ENCODE results near the gene S100A7.
A peak's percentile ranks its signal among the peaks of the same experiment; 100 is the strongest.
"Not testable (repeated sequence)": the region's sequence is repeated elsewhere in the genome, so short reads cannot be mapped to it uniquely, and the experiment has no call there.

Gene S100A7

DNA sequence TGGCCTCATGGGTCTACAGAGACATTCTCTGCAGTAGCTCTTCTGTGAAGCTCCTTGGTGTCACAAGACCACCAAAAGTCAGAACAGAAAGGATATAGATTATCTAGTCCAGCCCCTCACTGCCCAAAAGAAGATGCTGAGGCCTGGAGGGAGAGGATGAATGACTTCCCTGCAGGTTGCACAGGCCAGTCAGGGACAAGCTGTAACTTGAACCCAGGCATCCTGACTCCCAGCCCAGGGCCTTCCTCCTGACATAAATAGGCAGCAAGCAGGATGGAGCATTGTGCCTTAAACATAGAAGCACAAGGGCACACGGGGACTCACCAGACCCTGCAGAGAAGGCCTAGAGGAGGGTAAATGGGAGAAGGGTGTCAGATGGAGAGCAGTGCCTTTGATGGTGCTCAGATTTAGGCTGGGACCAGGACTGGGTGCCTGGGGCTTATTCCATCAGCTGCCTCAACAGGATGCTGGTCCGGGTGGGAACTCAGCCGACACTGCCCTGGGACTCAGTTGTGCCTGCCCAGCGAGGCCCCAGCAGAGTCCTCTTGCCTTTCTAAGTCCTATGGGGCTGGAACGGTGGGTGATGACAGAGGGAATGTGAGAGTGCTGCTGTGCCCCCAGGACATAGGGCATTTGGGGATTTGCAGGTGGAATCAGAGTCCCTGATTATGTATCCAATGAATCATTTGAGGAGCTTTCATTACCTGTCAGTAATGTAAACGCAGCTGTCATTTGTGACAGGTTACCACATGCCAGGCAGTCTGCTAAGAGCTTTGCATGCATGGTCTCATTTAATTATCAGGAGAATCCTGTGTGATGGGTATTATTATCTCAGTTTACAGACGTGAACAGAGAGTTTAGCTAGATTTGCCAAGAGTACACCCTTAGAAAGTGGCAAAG is 30.9 kb downstream of the S100A7 start:
- no peak for DNase-seq

DNA sequence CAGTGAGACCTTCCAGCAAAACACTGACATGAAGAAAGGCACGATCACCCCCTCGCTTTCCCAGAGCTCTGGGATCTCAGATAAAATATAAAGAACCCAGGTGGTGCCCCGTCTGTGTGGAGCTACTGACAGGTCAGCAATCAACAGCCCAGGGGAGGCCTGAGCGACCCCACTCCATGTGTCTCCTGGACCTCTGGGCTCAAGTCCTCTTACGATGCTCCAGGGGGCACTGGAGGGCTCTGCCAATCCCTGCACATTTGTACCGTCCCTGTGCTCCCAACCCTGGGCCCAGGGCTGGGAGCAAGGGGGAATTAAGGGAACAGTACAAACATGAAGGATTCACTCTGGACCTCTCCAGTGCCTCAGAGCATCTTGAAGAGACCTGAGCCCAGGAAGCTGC is 31.7 kb downstream of the S100A7 start:
- DNase-seq = no peak

DNA sequence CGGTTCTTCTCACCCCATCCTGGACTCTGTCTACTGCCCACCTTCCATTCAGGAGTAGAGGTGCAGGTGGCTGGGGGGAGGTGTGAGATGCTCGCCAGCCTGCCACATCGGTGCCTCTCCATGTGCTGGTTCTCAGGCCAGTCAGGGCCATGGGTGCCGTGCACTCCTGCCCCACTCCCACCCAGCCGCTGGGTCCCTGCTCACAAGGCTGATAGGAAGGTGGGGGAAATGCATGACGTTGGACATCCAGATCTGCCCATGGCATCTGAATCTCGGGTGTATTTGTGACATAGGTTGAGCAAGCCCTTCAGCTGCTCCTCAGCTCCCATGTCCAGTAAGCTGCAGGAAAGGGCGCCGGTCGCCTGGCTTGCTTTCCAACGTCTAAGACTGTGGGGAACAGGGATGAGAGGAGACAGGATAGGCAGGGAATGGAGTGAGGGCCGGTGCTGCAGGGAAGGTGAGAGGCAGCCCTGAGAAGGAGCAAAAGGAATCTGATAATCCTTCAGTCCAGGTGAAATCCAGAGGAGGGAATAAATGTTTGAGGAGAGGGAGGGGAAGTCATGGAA is 32.3 kb downstream of the S100A7 start:
- DNase-seq = no peak

DNA sequence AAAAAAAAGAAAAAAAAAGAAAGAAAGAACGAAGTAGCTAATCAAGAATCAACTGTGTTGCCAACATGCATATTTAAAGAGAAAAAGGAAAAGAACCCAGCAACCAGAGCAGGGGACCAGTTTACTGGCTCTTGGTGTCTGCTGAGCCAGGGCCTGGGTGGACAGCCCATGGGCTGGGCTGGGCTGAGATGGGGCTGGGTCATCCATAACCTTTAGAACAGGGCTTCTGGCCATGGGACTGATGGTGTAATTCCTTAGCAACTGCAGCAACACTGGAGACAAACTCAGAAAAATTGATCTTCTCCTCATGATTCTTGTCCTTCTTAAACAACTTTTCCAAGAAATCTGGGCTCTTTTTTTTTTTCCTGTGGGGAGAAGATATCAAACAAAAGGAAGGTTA is 33.6 kb downstream of the S100A7 start:
- DNase-seq = no peak

DNA sequence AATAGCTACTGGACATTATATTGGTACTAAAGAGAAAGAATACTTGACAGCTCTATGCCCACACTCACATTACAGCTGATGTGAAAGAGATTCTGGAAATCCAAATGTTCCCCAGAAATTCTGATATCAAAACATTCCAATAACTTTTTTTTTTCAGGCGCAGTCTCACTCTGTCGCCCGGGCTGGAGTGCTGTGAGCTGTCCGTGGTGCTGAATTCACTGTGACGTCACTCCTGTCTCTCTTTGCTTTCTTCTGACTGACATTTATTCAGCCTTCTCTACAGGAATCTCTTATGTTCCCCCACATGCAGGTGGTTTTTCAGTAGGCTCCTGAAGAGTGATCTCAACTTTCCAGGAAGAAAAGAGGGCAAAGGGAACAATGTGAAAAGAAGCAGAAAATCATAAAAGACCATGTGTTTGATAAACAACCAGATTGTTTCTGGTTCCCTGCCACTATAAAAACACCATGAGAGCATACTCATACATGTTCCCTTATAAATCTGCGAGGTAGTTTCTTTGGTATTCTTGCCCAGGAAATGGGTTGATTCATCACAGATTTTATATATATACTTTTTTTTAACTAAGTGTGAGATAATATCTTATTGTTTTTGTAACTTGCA is 37.9 kb downstream of the S100A7 start:
- peak; percentile 33 to 65 for DNase-seq

DNA sequence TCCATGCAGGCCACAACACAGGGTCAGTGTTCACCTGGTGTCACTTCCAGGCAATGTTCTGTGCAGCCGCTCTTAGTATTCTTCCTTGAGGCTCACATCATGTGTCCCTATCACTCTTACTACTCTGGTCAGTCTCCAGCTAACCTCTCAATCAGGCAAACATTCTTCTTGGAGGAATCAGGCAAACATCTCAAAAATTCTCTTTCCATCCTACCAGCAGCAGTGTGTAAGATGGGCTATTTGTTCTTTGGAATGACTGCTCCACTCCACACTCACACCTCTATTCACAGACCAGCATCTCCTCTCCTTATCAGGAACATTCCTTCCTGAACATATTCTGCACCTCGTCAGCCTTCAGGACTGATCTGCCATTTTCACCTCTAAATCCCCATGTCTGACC is 40.1 kb downstream of the S100A7 start:
- no peak for DNase-seq

DNA sequence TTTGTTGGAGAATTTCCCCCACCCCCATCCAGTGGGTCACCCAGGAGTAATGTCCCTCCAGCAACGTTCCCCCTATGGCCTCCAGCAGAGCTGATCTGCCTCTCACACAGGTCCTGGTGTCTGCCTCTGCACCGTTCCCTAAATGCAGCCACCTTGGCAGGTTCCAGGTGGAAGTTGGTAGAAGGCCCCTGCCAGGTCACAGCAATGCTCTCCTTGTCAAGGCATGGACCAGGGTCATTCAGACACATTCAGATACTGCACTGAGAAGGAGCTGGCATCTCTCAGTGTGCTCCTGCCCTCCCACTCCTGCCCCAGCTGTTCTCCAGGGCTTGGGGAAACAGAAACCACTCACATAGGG is 41.0 kb downstream of the S100A7 start:
- DNase-seq = not testable (repeated sequence)

DNA sequence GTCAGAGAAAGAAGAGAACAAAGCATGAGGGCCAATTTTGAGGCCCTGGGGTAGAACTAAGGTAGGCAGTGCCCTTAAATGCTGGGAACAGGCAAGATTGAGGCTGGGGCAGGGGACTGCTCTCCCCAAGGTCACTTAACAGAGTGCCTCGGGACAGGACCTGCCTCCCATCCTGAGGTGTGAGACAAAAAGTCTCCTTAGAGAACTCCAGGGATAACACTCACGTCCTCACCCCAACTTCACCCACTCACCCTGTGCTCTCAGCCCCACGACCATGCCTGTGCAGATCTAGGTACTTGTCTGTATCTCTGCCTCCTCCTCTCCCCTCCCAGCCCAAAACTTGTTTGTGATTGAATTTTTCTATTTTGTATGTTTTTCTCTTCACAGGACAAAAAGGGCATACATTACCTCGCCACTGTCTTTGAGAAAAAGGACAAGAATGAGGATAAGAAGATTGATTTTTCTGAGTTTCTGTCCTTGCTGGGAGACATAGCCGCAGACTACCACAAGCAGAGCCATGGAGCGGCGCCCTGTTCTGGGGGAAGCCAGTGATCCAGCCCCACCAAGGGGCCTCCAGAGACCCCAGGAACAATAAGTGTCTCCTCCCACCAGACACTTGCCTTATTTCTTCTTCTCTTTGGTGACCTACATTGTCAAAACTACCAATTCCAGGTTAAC is 41.6 kb downstream of the S100A7 start:
- not testable (repeated sequence) for DNase-seq

DNA sequence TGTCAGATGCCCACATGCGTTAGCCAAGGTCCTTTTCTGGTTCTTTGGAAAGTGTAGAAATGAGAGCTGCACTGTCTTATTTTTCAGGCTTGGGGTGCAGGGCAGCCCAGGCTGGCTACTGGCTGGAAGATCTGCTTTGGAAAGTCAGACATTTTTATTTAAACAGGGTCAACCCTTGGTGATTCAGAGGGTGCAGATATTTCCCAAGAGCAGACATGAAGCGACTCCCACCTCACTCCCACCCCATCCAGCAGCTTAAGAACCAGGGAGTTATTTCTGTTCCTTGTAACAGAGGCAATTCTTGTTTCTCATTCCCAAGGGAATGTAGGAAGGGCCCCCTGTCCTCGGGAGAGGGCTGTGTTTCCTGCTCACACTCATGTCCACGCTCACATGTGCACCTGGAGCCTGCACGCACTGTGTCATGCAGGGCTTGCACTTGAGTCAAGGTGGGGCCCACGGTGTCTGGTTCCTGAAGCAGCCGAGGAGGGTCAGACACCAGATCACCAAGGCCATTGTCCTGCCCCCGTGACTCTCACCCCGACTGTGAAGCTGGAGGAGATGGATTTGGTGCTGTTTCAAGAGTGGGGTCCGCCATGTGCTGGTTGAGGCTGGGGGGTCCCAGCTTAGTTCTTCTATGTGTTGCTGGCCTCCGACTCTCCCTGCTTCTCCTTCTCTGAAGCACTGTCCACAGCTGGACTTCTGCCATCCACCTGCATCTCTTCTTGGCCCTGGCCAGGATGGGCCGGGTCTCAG is 43.1 kb downstream of the S100A7 start:
- DNase-seq = no peak

DNA sequence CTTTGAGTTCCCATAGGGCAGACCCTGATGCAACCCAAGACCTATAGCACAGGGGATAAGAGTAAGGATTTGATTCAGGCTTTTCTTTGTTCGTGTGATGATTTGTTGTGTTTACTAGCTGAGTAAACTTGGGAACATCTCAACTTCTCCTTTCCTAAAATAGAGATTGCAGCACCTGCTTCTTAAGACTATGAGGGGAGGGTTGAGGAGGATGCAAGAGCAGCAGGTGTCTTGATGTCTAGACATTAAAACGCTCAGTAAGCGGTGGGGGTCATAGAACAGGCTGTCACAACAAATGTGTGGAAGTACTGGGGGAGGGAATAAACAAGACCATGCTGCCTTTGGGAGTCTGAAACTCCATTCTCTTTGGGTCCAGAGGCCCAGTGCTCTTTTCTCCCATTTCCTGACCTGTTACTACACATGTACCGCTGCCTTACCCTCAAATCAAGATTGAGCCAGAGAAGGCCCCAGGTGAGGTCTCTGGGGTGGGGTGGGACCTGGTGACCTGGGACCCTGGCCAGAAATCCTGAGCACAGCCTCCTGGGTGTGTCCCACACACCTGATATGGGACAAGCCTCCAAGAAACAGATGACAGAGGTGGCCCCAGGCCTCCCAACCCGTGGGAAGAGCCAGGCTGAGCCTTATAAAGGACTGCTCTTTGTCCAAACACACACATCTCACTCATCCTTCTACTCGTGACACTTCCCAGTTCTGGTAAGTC is 44.4 kb downstream of the S100A7 start, which contains the start of gene S100A7A:
TSS of gene S100A7A (plus strand) at position 671 of the 721 bp plus-strand sequence. CDS start 1,563 bp downstream, outside the sequence.
- no peak for DNase-seq

DNA sequence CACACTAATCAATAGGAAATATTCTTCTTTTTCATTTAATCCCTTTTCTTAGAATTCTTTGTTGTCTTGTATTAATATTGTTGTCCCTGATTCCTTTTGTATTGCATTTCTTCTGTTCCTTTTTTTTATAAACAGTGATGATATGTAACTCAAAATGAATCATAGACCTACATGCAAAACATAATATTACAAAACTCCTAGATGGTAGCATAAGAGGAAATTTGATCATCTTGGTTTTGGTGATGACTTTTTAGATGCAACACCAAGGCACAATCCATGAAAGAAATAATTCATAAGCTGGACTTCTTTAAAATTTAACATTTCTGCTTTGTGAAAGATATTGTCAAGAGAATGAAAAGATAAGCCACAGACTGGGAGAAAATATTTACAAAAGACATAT is 46.5 kb downstream of the S100A7 start:
- not testable (repeated sequence) for DNase-seq
